HG03354 (cell line): Measurements from ENCODE around the gene MRC1.
"Not testable (repeated sequence)": the region's sequence is repeated elsewhere in the genome, so short reads cannot be mapped to it uniquely, and the experiment has no call there.

Experiments used
- ATAC-seq: cut with Tn5 transposase; IDR thresholded peaks from one replicate; pipeline ENCODE4 v1.9.1; 2021; ENCODE audit warnings: mild to moderate bottlenecking; ENCODE audit not compliant: unreplicated experiment, poor library complexity, severe bottlenecking

The MRC1 gene

DNA sequence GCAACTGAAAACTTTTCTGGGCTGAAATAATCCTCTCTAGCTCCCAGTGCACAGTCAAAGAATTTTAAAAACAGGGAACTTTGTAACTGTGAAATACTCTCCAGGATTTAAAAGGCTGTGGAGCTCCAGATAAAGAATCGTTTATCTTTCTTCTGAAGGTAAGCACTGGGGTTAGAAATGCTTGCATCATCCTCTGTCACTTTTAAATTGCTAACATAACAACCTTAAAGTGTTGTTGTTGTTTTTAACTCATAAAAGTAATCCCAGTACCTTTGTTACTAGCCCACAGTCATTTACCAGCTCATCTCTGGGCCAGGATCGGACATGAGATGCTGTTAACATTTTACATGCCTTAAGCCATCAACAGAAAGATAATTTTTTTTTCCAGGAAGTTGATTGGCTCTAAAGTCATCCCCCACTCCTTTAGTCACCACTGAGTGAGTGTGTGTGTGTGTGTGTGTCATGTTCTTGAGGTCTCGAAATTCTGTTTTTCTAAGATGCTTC is 142.8 kb downstream of the MRC1 start, which contains the start of gene SLC39A12:
Gene SLC39A12 (plus strand): TSS at position 51 of the 504 bp plus-strand sequence. CDS start 1,359 bp downstream, outside the sequence.
- no peak for ATAC-seq

DNA sequence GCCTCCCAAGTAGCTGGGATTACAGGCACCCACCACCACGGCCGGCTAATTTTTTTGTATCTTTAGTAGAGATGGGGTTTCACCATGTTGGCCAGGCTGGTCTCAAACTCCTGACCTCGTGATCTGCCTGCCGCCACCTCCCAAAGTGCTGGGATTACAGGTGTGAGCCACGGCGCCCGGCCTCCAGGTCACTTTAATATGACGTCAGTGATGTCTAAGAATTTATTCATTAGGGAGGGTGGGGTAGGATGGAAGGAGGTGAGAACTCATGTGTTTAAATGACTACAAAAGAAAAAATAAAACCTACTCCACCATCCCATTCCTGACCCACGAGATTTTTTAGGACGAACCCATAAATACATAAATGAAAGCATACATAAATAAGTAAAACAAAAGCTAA is 145.2 kb downstream of the MRC1 start:
- not testable (repeated sequence) for ATAC-seq

DNA sequence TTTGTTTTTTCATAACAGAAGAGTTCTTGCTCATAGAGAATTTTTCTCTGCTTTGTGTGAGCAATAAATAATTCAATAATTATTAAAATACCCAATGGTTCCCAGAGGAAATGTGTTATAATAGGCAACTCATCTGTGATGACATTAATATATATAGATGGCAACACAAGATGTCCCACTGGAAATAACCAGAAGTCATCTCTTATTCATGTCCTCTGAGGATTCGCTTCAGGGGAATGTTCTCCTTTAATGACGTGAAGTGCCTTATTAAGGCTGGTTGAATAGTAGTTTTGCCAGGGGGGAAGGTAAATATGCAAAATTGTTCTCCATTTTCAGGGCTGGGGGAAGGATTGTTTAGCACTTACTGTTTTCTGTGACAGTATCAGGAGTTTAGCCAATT is 145.7 kb downstream of the MRC1 start:
- no peak for ATAC-seq

DNA sequence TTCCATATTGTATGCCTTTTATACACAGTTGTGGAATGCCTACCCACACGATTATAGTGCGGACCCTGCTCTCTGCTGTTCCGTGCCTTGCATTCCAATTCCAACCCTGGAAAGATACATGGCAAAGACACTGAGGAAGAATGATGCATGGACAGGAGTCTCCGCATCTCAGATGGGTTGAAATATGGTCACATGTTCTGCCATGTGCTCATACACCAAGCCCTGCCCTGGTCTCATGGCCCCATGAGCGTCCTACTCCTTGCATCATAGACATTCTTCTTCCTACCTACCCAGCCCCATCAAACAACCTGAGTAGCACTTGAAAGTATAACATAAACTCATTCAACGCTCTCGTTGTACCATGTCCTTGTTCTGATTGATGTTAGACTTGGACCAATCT is 148.9 kb downstream of the MRC1 start:
- ATAC-seq = no peak

DNA sequence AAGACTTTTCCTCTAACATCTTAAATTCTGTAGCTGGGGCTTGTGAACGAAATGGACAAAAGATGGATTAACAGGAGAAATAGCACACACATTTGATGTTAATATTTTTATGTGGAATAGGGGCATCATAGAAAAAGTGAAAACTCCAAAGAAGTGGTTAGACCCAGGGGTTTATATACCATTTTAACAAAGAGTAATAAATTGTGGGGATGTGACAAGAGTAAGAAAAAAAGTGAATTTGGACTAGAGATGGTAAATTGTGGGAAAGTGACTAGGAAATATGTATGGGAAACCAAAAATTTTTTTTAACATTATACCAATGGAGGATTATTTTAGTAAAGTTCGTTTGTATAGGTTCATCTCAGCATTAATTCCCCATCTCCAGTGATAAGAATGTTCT is 150.7 kb downstream of the MRC1 start:
- ATAC-seq = no peak
